HepG2 (cell line): ENCODE results near the gene SNAI1.

Experiments
- CTCF ChIP-seq: sonication (generic); formaldehyde crosslinking; IDR thresholded peaks from 2 replicates; pipeline ENCODE4 v1.5.0; 2020; ENCODE audit warnings: mild to moderate bottlenecking, missing genetic modification reagents, moderate library complexity
- ELF4 ChIP-seq: sonication (generic); formaldehyde crosslinking; IDR thresholded peaks from 2 replicates; pipeline ENCODE4 v1.5.0; 2020; ENCODE audit warnings: missing genetic modification reagents, mild to moderate bottlenecking, moderate library complexity, borderline replicate concordance
- MEIS2 ChIP-seq: sonication (generic); formaldehyde crosslinking; IDR thresholded peaks from 2 replicates; pipeline ENCODE4 v1.9.0; 2021; ENCODE audit warnings: mild to moderate bottlenecking, missing genetic modification reagents
- RAD21 ChIP-seq: fragments of 450-650 bp; formaldehyde crosslinking; IDR thresholded peaks from 2 replicates; pipeline ENCODE4 v1.5.0; 2020; ENCODE audit warnings: mild to moderate bottlenecking
- USF2 ChIP-seq, 2 experiments: sonication (generic) in 1 of 2; formaldehyde crosslinking in 1 of 2; IDR thresholded peaks; 2 replicates each; pipeline versions ENCODE4 v1.5.1 to v1.6.1; 2011 to 2020; ENCODE audit warnings: borderline replicate concordance in 1 of 2, low read depth in 1 of 2, low read length in 1 of 2, mild to moderate bottlenecking in 1 of 2, missing genetic modification reagents in 1 of 2, moderate library complexity in 1 of 2
- ZNF205 ChIP-seq: IDR thresholded peaks from 2 replicates; pipeline ENCODE4 v1.6.1; 2018; ENCODE audit warnings: missing biosample characterization, missing genetic modification reagents
- ZNF431 ChIP-seq: sonication (generic); formaldehyde crosslinking; IDR thresholded peaks from 2 replicates; pipeline ENCODE4 v1.9.0; 2022; ENCODE audit warnings: missing genetic modification reagents, low read depth, mild to moderate bottlenecking, borderline replicate concordance

- TF ChIP-seq ELF4 (CRISPR knock-in tag) (no peak), MEIS2 (no peak), USF2 (IDR thresholded peaks at IDR 0.05; ENCODE audit: low read depth, low read length) (no peak), USF2 (CRISPR knock-in tag; IDR thresholded peaks at IDR 0.05; ENCODE audit: borderline replicate concordance) (no peak), RAD21 (CRISPR knock-in tag) (no peak), ZNF205 (CRISPR knock-in tag) (no peak), ZNF431 (CRISPR knock-in tag) (no peak), CTCF (CRISPR knock-in tag) (no peak)
These were observed 54.8 kb downstream of the SNAI1 start for GRCh38 chr20:50037575-50037974.
